ENCODE measurements around the gene SIN3B.

The SIN3B gene

DNA sequence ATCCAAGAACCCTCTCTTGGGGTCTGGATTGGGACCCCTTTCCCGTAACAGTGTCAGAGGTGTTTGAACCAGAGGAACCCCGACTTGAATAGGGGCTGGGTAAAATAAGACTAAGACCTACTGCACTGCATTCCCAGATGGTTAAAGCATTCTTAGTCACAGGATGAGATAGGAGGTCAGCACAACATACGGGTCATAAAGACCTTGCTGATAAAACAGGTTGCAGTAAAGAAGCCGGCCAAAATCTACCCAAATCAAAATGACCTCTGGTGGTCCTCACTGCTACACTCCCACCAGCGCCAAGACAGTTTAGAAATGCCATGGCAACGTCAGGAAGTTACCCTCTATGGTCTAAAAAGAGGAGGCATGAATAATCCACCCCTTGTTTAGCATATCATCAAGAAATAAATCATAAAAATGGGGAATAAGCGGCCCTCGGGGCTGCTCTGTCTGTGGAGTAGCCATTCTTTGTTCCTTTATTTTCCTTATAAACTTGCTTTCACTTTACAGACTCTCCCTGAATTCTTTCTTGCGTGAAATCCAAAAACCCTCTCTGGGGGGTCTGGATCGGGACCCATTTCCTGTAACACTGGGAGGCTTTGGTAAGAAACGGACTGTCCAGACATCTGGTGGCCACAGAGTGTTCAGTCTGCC lies 4.4 kb upstream of the SIN3B start:
- DNase-seq, result no peak

DNA sequence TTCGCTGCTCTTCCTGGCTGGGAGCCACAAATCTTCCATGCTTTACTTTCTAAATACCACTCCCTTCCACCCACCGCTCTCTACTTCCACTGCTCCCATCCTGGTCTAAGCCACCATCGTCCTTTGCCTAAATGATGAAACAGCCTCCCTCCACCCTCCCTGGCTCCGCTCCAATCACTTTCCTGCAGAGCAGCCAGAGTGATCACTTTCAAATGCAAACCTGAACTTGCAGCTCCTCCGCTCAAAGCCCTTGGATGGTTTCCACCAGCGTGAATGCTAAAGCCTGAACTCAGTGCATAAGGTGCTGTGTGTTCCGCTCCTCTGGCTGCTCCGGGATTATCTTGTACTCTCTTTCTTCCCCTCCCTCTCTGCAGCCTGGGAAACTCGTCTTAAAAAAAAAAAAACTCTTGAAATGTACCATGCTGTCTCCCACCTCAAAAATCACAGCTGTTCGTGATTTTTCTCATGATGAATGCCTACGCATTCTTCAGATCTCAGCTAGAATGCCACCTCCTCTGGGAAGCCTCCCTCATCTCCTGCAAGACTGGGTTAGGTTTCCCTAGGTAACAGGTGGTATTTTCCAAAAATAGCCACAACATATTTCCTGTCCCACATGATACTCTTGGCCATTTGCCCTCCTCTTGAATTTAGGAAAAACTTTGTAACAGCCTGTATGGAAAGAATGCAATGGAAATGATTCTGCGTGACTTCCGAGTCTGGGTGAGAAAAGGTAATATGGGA lies 3.7 kb upstream of the SIN3B start:
- no peak for DNase-seq

DNA sequence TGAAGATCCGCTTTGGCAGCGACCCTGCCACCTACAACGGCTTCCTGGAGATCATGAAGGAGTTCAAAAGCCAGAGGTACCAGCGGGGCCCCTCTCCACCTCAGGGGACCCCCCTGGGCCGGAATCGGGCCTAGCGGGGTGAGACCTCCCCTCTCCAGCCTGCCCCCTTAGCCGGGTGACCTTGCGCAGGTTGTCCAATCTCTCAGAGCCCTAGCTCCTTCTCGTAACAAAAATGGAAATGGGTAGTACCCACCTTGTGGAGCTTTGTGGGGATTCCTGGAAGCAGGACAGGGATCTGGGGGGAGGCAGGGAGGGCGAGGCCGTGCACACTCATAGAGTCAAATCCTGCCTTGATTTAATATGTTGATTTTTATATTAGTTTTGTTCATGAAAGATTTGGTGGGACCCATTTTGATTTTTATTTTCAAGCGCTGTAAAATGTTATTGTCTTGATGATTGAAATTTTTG lies 658 bp downstream of the SIN3B start:
- no peak for DNase-seq

DNA sequence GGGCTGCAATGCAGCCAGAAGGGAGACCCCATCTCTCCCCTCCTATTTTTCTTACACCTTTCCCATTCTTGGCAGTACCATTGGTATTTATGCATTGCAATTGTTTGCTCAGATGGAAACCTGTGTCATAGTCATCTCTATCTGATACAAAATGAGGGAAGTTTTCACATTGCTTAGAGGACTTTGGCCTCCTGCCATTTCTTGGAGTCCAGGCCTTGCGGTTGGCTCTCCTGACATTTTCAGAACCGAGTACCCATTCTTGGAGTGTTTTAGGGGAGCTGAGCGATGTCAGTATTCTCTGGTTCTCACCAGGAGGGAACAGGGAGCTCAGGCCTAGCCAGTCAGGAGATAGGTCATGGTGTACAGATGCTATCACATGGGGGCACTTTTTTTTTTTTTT lies 1.5 kb downstream of the SIN3B start:
- DNase-seq, result no peak

DNA sequence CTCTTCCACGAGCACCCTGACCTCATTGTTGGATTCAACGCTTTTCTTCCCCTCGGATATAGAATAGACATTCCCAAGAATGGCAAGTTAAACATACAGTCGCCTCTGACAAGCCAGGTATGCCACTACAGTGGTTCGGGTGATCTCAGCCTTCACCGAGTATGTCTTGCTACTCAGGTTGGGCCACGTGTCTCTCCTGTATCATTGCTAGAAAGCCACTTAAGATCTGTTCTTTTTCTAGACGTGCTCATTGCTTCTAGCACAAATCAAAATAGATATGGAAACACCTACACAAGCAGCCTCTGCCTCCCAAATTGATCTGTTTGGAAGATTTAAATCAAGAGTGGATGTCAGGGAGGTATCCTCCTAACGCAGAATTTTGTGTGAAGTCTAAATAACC lies 2.3 kb downstream of the SIN3B start:
- DNase-seq, result no peak

DNA sequence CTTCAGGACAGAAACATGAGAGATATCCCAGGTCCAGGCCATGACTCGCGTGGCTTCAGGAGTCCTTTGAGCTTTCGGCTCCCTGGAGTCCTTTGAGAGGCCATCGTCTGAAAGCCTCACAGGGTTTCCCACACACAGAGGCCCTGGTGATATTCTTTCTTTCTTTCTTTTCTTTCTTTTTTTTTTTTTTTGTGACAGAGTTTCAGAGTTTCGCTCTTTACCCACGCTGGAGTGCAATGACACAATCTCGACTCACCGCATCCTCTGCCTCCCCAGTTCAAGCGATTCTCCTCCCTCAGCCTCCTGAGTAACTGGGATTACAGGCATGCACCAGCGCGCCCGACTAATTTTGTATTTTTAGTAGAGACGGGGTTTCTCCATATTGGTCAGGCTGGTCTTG lies 5.5 kb downstream of the SIN3B start:
- DNase-seq, result no peak

DNA sequence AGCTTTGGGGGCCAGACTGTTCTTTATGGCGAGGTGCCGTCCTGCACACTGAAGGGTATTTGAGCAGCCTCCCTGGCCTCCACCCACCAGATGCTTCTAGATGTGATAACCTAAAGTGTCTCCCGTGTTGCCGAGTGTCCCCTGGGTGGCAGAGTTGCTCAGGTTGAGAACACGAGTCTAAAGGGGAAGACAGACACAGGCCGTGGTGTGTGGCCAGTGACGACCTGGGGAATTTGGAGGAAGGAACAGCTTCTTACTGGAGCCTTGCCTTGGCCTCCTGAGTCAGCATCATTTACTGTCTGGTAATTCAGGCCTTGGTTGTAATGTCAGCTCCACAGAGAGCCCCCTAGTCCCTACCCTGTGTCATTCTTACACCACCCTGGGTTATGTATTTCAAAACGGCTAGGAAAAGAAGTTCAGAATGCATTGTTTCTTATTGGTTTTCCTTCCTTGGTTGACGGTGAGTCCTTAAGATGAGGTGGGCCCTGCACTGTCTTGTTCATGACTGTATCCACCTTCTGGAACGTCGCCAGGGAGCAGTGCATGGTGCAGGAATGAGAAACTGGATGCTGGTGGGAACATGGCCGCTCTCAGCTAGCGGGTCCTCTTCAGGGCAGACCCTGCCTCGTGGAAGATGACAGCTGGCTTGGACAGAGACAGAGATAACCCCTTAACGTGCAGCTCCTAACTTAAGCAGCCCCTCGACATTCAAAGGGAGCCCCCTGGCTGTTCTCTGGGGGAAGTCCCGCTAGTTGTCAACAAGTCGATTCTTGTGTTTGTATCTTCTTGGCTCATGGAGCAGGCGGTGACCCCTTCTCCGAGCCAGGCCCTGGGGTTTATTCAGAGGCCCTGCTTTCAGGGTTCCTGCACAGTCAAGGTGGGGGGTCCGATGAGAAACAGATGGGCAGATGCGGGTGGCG lies 7.2 kb downstream of the SIN3B start:
- no peak for DNase-seq

DNA sequence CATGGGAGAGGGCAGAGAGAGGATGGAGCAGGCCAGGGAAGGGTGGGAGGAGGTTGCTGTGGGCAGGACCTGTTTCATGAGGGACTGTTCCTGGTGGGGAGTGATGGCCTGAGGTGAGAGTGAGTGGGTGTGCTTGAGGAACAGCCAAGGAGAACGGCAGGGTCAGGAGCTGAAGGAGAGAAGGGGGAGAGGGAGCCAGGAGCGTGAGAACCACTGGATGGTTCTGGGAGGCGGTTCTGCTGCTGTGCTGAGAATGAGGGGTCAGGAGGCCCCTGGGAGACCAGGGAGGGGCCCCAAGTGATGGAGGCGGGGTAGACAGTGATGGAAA lies 7.8 kb downstream of the SIN3B start:
- DNase-seq, result no peak

DNA sequence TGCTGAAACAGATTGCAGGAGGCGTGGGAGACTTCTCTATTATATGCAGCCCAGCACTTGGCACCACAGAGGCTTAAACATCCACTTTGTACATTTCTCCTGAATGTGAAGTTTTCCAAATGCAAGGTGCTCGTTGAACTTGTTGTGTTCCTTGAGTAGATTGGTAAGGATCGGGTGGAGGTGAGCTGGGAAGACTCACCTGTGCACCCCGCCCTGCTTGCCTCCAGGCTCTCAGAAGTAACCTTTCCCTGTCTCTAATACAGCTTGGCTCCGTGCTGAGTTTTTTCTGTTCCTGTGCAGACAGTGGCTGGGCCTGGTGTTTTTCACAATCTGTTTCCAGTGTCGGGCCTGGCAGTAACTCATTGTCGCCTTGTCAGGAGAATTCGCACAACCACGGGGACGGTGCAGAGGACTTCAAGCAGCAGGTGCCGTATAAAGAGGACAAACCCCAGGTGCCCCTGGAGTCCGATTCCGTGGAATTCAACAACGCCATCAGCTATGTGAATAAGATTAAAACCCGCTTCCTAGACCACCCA lies 12.3 kb downstream of the SIN3B start:
- no peak for DNase-seq

DNA sequence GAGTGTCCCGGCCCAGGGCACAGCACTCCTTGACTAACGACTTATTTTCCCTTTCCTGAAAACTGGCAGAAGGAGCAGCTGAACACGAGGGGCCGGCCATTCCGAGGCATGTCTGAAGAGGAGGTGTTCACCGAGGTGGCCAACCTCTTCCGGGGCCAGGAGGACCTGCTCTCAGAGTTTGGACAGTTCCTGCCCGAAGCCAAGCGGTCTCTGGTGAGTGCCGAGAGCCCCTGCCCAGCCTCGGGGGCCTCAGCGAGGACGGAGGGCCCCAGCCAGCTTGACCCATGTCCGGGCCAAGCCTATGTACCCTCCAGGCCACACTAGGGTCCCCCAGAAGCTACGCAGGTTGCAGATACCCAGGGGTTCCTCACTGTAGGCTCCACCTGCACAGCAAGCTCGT lies 17.7 kb downstream of the SIN3B start:
- DNase-seq, result no peak

DNA sequence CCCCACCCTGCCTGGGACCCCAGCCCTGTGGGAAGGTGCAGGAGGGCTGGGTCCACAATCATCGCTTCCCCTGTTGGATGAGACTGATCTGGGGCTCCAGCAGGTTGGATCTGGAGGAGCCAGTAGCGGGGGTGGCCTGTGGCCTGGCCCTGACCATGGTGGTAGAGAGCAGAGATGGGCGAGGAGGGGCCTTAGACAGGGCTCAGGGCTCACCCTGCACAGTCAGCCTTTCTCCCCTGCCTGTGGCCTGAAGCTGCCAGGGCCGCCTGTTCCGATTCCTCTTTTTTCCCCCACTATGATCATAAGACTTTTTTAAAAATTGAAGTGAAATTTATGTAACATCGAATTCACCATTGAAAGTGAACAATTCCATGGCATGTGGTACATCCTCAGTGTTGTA lies 18.2 kb downstream of the SIN3B start:
- DNase-seq, result no peak

DNA sequence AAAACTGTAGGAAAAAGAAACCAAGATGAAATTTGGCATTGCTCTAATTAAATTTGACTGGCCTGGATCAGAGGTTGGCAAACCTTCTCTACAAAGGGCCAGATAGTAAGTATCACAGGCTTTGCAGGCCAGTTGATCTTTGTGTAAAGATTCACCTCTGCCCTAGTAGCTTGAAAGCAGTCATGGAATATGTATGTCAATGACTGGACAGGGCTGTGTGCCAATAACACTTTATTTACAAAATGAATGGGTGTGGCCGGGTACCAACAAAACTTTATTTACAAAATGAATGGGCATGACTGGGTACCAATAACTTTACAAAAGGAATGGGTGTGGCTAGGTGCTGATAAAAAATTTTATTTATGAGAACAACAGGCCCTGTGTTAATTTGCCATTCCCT lies 20.0 kb downstream of the SIN3B start:
- no peak for DNase-seq

DNA sequence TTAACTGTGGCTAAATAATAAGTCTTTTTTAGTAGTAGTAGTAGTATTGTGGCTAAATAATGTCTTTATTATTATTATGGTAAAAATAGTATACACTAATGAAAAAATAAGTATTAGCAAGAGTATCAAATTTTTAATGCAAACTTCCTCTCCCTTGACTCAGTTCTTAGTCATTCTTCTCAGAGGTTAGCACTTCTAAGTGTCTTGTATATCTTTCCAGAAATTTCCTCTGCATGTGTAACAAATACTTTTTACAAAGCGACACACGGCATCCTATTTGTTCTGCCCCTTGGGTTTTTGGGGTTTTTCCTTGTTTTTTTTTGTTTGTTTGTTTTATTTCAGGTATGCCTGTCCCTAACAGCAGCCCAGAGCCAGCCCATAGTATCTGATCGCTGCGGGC lies 20.9 kb downstream of the SIN3B start:
- DNase-seq, result no peak

DNA sequence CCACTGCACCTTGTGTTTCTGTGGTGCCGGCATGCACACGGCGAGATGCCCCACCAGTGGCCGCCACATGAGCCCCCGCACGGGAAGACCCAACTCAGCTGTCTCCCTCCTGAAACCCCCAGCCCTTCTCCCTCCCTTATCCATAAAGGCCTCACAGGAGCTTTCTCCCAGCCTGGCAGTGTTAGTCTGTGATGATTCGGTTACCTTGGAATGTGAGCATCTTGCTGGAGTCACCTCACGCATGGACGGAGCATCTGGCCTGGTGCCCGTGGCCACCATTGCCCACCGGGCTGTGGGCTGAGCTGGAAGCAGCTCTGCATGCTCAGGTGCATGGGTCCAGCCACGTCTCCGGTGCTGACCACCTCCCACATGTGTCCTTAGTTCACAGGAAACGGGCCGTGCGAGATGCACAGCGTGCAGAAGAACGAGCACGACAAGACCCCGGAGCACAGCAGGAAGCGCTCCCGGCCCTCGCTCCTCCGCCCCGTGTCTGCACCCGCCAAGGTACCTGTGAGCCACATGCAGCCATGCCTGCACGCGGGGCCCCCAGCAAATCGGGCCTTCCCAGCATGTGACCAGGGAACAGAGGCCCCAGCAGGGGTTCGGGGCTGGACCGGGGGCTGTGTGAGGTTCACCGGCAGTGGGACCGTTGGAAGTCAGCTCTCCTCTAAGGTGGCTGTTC lies 22.0 kb downstream of the SIN3B start:
- DNase-seq, result no peak

DNA sequence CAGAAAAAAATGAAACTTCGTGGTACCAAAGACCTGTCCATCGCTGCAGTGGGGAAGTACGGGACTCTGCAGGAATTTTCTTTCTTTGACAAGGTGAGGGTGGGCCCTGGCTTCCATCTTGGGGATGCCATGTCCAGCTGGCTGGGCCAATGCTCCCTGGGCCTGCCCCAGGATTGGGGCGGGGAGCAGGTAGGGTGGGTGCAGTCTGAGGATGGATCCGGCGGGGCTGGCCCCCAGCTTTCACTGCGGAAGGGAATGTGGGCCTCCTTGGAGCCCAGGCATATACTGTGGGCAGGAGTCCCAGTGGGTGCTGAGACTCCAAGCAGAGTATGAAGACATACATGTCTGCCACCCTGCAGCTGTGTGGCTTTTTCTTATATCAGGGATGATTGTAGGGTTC lies 23.9 kb downstream of the SIN3B start:
- DNase-seq, result no peak

DNA sequence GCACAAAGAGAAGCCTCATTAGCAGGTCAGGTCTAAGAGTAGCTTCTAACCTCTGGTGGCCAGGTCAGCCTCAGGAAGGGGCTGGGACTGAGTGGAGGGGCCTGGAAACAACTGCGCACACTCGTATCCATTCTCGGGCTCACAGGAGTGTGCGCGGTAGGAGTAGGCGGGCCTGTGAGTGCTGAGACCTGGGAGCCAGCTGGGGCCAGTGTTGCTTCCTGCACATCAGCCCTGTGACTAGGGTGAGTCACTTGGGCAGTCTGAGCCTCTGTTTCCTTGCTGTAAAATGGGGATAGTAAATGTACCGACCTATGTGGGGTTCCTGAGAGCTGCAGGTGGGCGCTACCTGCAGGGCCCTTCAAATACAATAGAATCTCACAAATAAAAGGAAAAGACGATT lies 26.9 kb downstream of the SIN3B start:
- DNase-seq, result no peak

DNA sequence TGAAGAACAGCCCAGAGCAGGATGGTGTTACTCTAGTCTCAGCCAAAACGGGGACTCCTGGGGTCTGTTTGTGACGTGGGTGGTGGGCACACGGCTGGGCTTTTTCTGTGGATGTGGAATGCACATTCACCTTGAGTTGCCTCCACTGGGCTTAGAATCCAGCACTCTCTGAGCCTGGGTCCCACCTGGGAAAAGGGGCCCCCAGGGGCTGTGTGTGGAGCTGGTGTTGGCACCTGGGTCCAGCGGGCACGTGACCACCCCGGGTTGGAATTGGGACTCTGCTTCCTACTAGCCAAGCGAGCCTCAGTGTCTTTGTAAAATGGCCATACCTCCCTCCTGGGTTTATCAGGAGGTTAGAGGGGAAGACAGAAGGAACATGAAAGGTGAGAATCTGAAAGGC lies 30.4 kb downstream of the SIN3B start:
- no peak for DNase-seq

DNA sequence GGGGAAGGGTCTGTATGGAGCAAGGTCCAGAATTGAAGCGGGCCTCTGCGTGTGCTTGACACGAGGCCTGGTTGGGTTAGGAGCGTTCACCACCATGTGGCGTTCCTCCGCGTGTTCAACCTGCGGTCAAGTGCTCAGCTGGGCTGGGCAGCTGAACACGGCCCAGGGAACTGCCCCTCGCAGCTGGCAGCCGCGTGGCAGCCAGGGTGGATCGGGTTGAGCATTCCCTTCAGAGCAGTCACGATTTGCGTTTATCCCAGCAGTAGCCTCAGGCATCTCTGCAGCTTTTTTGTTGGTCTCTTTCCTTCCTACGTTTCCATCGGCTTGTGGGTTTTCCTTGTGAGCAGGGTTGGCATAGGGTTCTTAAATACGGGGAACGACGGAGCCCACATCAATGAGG lies 30.9 kb downstream of the SIN3B start:
- DNase-seq, result no peak

DNA sequence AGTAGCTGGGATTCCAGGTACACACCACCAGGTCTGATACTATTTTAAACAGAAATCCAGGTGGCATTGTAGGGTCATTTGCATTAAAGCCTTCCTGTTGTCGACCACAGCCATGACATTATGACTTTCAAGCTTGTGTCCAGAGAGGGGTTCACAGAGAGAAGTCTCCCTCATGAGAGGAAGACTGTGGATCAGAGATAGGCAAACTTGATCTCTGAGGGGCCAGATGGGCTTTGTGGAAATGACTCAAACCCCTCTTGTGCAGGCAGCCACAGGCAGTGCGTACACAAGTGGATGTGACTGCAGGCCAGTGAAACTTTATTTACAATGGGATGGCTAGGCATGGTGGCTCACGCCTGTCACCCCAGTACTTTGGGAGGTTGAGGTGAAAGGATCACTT lies 31.8 kb downstream of the SIN3B start:
- DNase-seq, result no peak

DNA sequence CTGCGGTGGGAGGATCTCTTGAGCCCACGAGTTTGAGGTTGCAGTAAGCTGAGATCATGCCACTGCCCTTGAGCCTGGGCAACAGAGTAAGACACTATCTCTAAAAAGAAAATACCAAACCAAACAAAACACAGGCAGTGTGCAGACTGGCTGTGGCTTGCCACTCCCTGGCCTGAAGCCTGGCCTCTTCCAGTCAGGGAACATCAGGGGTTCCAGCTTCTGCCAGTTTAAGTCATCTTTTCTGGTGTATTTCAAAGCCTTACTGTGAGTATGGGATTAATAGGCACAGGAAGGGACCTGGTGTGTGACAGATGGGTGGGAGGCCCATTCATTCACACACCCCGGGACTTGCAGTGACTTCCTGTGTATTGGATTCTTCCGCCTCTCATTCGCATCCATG lies 32.6 kb downstream of the SIN3B start:
- no peak for DNase-seq

DNA sequence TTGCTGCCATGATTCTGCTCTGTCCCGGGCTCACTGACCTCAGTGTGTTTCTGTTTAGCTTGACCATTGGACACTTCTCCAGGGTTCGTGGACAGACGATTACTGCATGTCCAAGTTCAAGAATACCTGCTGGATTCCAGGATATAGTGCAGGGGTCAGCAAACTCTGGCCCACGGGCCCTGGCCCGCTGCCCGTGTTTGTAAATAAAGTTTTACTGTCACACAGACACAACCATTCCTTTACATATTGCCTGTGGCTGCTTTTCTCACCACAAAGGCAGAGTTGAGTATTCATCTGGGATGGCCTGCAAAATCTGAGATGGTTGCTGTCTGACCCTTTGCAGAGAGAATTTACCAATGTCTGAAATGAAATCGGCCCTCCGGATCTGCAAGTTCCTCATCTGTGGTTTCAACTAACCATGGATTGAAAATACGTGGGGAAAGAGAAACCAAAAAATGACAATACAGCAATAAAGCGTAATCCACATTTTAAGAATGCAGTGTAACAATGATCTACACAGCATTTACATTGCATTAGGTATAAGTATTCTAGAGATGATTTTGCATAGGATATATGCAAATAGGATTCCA lies 33.7 kb downstream of the SIN3B start:
- DNase-seq, result no peak

DNA sequence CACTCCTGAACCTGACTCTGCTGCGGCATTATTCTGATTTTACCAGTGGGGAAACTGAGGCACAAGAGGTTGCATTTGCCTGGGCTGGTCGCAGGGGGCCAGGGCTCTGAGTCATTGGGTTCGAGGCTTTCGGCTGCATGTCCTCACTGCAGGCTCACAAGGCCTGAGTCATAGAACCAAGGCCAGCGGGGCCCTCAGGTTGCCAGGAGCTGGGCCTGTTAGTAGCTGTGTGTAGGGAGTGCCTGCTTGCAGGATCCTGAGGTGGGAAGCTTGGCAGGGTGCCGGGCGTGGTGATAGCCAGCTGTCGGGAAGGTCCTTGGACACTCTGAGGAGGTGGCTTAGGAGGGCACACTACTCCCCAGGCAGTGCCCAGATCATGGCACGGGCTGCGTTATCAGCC lies 38.0 kb downstream of the SIN3B start:
- no peak for DNase-seq

Data from activated CD4-positive, alpha-beta T cell treated with anti-CD3 and anti-CD28 coated beads, Interleukin-2, amount 50 U/mL, for 1 hour (primary cell).